Heart left ventricle (tissue), 16 donors: ENCODE measurements around the gene MRPS15. TPM values are rescaled to one million over a fixed set of nuclear protein-coding genes. Genes with fewer than 3 reads are reported as not detected.

ENCODE experiments used
- ATAC-seq, 4 donors: fragments of 200-7000 bp; cut with Tn5 transposase; one replicate each; pipeline ENCODE4 v1.9.1; 2020 to 2022; ENCODE audit warnings: moderate library complexity in 4 of 4, mild to moderate bottlenecking in 3 of 4, moderate number of reproducible peaks in 1 of 4
- DNase-seq, 5 donors: peaks; one replicate each; pipeline ENCODE4 v3.0.0-alpha.2; 2020
- H3K27ac ChIP-seq, 12 donors: fragments of 200-600 bp; sonication (generic) in 4 of 12; one replicate each; pipeline versions ENCODE4 v1.5.0 to v1.8.0; 2016 to 2022; ENCODE audit warnings: mild to moderate bottlenecking in 2 of 12
- H3K27me3 ChIP-seq, 9 donors: fragments of 200-600 bp; sonication (generic) in 2 of 9; one replicate each; pipeline versions ENCODE4 v1.5.1 to v1.8.0; 2016 to 2022; ENCODE audit warnings: mild to moderate bottlenecking in 3 of 9
- H3K36me3 ChIP-seq, 9 donors: fragments of 200-600 bp; sonication (generic) in 2 of 9; one replicate each; pipeline versions ENCODE4 v1.5.0 to v1.8.0; 2018 to 2022; ENCODE audit warnings: mild to moderate bottlenecking in 2 of 9
- H3K4me1 ChIP-seq, 12 donors: fragments of 200-600 bp; sonication (generic) in 4 of 12; one replicate each; pipeline versions ENCODE4 v1.5.0 to v1.8.0; 2016 to 2022; ENCODE audit warnings: mild to moderate bottlenecking in 3 of 12
- H3K4me3 ChIP-seq, 12 donors: fragments of 200-600 bp; sonication (generic) in 4 of 12; one replicate each; pipeline versions ENCODE4 v1.5.0 to v1.8.0; 2017 to 2022; ENCODE audit warnings: mild to moderate bottlenecking in 9 of 12, moderate library complexity in 4 of 12
- H3K9me3 ChIP-seq, 12 donors: fragments of 200-600 bp; sonication (generic) in 4 of 12; one replicate each; pipeline versions ENCODE4 v1.5.0 to v1.8.0; 2016 to 2022; ENCODE audit warnings: mild to moderate bottlenecking in 1 of 12
- CTCF ChIP-seq, 12 donors: fragments of 200-600 bp; sonication (generic) in 4 of 12; IDR thresholded peaks; one replicate each; pipeline versions ENCODE4 v1.5.0 to v1.8.0; 2018 to 2022; ENCODE audit warnings: antibody characterized with exemption in 12 of 12, mild to moderate bottlenecking in 5 of 12
- POLR2A ChIP-seq, 2 donors: fragments of 450-650 bp; IDR thresholded peaks; one replicate each; pipeline ENCODE4 v1.6.1; 2017; ENCODE audit warnings: antibody characterized with exemption in 2 of 2, mild to moderate bottlenecking in 2 of 2, moderate library complexity in 2 of 2
- WGBS, 4 donors: extraction: QIAGEN DNeasy Blood & Tissue Kit in 2 of 4; methylation state at CpG; one replicate each; pipeline versions ENCODE4 v1.1.5 to v1.1.7; 2013 to 2018; 5-methylcytosine and 5-hydroxymethylcytosine counted together
- intact Hi-C, 10 donors: fragments of 100-400 bp; cut with DNase I; formaldehyde crosslinking; loops; one replicate each; pipeline versions ENCODE4 v1.11.1 to v1.14.2; 2022
- polyA plus RNA-seq, 2 donors: library from polyadenylated mRNA; stranded (reverse); fragments of 200-250 nt; gene quantifications; one replicate each; pipeline ENCODE4 v1.2.3, GENCODE V29; 2013
- total RNA-seq, 9 donors: library from RNA; depleted of rRNA in 2 of 9; stranded (reverse); fragments of >200 nt in 2 of 9; fragmentation: NEBNext Ultra II Directional in 3 of 9; extraction: Animal tissue kit (Norgen Biotek cat#: 25700) in 3 of 9; gene quantifications; one replicate each; pipeline versions ENCODE4 v1.1.0 to v1.2.4, GENCODE V29; 2016 to 2023
- donor health status: ischemic (EF 13 %, LVEDD 7.1; RV severe dilation, severe dysfunction).
- donor health status: healthy with polysubstance abuse.
- donor health status: DM: no; HTN: yes; CAD: no.
- donor health status: DM: no; HTN: no; CAD: no.
- donor health status: ischemic (EF 25% LVEDD 6.9; RV normal size, moderate dysfunction).
- donor health status: ischemic (EF 25% LVEDD 5.7; RV mildly dilated, moderate dysfunction).
- donor health status: healthy.
- donor health status: DM: yes; HTN: yes; CAD: no.
- donor health status: ischemic (EF 35%, LVEDD 5.7; RV mildly dilated, moderate dysfunction).
- donor health status: nonischemic (EF 11% LVEDD 7.7; RV severe dilation, severe dysfunction).
- donor health status: DM: yes; HTN: yes; CAD: no.
- donor health status: PGD.
- donor health status: ischemic (EF 29% LVEDD 5.4; RV normal size, mild dysfunction).
- donor health status: nonischemic (EF 23%, LVEDD 6.1; RV moderate dilation, normal function).

Gene MRPS15
- total and polyA plus RNA-seq, 11 donors: 83.5 to 396 (median 108) TPM

GRCh38 chr1:36486439-36487335 is 22.5 kb upstream of the MRPS15 start:
- Histone ChIP-seq H3K36me3 (no peaks in the 10 kb centered on the region), H3K4me1 (peaks cover 0 to 40% (median under 1%) of the 10 kb centered on the region in 12 donors), H3K27ac (peak overlapping the region in 3 of 12 donors; percentile 21 to 85 (median 28)), H3K9me3 (no peaks in the 10 kb centered on the region), H3K27me3 (peaks cover 0 to 8% (median 0%) of the 10 kb centered on the region in 9 donors), H3K4me3 (peak overlapping the region in 1 of 12 donors; percentile 7)
- intact Hi-C loops: no loop called here
- DNase-seq (peak in 4 of 5 donors; percentile 30 to 63 (median 56)), ATAC-seq (peak; percentile 39 to 84 (median 69))
- WGBS, 4 donors: 71 to 79% (median 76%) methylated on average over 17 of the region's 17 CpGs
- TF ChIP-seq CTCF (IDR thresholded peaks at IDR 0.05): no peak
- no peak for TF ChIP-seq POLR2A (IDR thresholded peaks at IDR 0.05)

- intact Hi-C loops: no loop called here
- ATAC-seq: no peak
- peak overlapping the region in 2 of 12 donors; percentile 21 to 85 for H3K27ac ChIP-seq
Observed at GRCh38 chr1:36486093-36486438, 21.9 kb upstream of the MRPS15 start.

GRCh38 chr1:36484099-36484498 is 19.9 kb upstream of the MRPS15 start:
- Histone ChIP-seq H3K9me3 (no peaks in the 10 kb centered on the region), H3K4me1 (peaks cover 0 to 58% (median 4%) of the 10 kb centered on the region in 12 donors), H3K27ac (no peak overlapping the region), H3K27me3 (peaks cover 0 to 8% (median 0%) of the 10 kb centered on the region in 9 donors), H3K36me3 (peaks cover 0 to 1% (median 0%) of the 10 kb centered on the region in 9 donors), H3K4me3 (no peak overlapping the region)
- DNase-seq: no peak
- TF ChIP-seq POLR2A (IDR thresholded peaks at IDR 0.05): no peak
- TF ChIP-seq CTCF (IDR thresholded peaks at IDR 0.05): no peak
- ATAC-seq: no peak
- intact Hi-C loops: no loop called here
- WGBS, 4 donors: 88 to 98% (median 90%) methylated on average over 2 of the region's 2 CpGs

More at GRCh38 chr1:36486093-36486438, 21.9 kb upstream of the MRPS15 start:
- Histone ChIP-seq H3K36me3 (no peaks in the 10 kb centered on the region), H3K27me3 (peaks cover 0 to 8% (median 0%) of the 10 kb centered on the region in 9 donors), H3K9me3 (no peaks in the 10 kb centered on the region), H3K4me3 (no peak overlapping the region), H3K4me1 (peaks cover 0 to 46% (median 4%) of the 10 kb centered on the region in 12 donors)
- WGBS, 4 donors: 87 to 92% (median 89%) methylated on average over 2 of the region's 2 CpGs
- TF ChIP-seq POLR2A (IDR thresholded peaks at IDR 0.05): no peak
- DNase-seq: no peak

- ATAC-seq (peak; percentile 7 to 44 (median 25)), DNase-seq (peak in 2 of 5 donors; percentile 35 to 44)
- TF ChIP-seq CTCF (IDR thresholded peaks at IDR 0.05): no peak
- no peak for TF ChIP-seq POLR2A (IDR thresholded peaks at IDR 0.05)
- Histone ChIP-seq H3K4me3 (peak within 1 kb of the TSS in 9 of 12 donors; percentile 6 to 53 (median 24)), H3K27ac (peak within 1 kb of the TSS in 4 of 12 donors; percentile 5 to 86 (median 22)), H3K4me1 (peaks cover 0 to 59% (median 4%) of the 10 kb centered on the region in 12 donors), H3K9me3 (no peaks in the 10 kb centered on the region), H3K36me3 (peaks cover 0 to 6% (median 0%) of the 10 kb centered on the region in 9 donors), H3K27me3 (peaks cover 0 to 3% (median 0%) of the 10 kb centered on the region in 9 donors)
- 43 to 68% (median 47%) methylated on average over 4 to 13 of the region's 13 CpGs for WGBS, 4 donors
- intact Hi-C loops: no loop called here
Observed at GRCh38 chr1:36482724-36483388, 18.7 kb upstream of the MRPS15 start, which contains the start of gene CSF3R. Gene CSF3R, minus strand, starts transcription at chr1:36482913. Its CDS starts 3,417 bp downstream, at chr1:36479496.
